Amniotic epithelial cell (primary cell): ENCODE results near the gene MT1X.
"Not testable (repeated sequence)": the region's sequence is repeated elsewhere in the genome, so short reads cannot be mapped to it uniquely, and the experiment has no call there.

Source experiments
- DNase-seq: peaks from one replicate; pipeline ENCODE4 v3.0.0-alpha.2; 2010; ENCODE audit warnings: low read depth

The MT1X gene

GRCh38 chr16:56710181-56710737 is 28.0 kb downstream of the MT1X start:
- no peak for DNase-seq

- peak; percentile 21 for DNase-seq
Observed at GRCh38 chr16:56711862-56712261, 29.6 kb downstream of the MT1X start.

DNA sequence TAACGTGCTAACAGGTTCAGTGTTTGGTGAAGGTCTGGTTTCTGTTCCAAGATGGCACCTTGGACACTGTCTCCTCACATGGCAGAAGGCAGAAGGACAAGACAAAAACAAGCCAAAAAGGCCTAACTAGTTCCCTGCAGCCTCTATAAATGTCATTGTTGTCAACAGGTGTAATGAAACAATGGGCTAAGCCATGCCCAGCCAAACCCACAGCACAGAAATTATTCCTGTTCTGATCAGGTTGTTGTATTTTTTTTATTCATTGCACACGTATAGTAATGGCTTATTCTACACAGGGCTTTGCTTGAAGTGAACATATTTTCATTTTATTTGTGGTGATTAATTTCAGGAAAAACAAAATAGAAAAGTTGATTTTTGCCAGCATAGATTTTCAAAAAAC is 31.5 kb downstream of the MT1X start:
- DNase-seq: no peak

DNA sequence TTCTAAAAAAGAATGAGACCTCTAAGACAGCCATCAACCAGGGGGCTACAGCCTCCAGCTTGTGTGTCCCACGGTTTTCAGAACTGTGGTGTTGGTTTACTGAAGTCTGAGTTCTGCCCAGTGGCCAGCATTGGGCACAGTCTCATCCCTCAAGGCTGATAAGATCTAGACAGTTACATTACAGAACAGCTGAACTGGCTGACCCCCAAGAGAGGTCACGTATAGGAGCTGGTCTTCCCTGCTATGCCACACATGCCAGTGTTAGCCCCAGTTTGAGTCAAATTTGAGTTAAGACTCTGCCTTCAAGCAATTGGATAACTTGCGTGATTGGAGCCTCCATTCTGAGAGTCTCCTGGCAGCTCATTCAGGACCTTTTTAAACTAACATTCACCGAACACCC is 32.9 kb downstream of the MT1X start:
- no peak for DNase-seq

- no peak for DNase-seq
Observed at GRCh38 chr16:56716761-56717160, 34.5 kb downstream of the MT1X start.

DNA sequence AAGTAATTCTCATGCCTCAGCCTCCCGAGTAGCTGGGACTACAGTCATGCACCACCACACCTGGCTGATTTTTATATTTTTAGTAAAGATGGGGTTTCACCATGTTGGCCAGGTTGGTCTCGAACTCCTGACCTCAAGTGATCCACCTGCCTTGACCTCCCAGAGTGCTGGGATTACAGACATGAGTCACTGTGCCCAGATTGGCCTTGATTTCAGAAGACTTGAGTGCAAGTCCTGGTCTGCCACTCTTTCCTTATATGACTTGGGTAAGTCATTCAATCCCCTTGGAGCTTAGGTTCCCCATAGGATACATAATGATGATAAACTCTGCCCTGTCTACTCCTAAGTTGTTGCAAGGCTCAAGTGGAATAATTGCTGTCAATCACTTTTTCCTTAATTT is 35.3 kb downstream of the MT1X start:
- not testable (repeated sequence) for DNase-seq

- DNase-seq: no peak
Observed at GRCh38 chr16:56722200-56722842, 40.1 kb downstream of the MT1X start.

DNA sequence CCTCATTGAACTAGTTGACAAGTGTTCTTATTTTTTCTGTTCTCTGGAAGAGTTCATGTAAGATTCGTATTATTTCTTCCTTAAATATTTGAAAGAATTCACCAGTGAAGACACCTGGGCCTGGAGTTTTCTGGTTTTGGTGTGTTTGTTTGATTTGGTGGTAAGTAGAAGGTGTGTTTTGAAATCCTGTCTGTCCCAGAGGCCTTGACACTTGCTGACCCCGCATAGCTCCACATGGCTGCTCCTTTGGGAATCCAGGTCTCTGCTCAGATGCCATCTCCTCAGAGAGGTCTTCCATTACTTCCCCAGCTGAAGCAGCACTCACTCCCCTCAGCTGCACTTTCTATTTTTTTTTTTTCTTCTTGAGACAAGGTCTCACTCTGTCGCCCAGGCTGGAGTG is 41.9 kb downstream of the MT1X start:
- no peak for DNase-seq

- no peak for DNase-seq
Observed at GRCh38 chr16:56726283-56726682, 44.0 kb downstream of the MT1X start.

GRCh38 chr16:56726926-56727325 is 44.7 kb downstream of the MT1X start:
- DNase-seq: no peak

DNA sequence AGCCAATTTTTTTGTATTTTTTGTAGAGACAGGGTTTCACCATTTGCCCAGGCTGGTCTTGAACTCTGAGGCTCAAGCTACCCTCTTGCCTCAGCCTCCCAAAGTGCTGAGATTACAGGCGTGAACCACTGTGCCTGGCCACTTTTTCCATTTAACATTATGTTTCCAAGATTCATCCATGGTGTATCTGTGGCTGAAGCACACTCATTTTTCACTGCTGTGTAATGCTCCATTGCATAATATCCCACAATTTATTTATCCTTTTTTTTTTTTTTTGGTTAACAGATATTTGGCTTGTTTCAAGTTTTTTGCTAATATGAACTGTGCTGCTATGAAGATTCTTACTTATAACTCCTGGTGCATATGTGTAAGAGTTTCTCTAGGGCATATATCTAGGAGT is 45.8 kb downstream of the MT1X start:
- no peak for DNase-seq

- peak; percentile 33 for DNase-seq
Observed at GRCh38 chr16:56728980-56729734, 46.9 kb downstream of the MT1X start.

DNA sequence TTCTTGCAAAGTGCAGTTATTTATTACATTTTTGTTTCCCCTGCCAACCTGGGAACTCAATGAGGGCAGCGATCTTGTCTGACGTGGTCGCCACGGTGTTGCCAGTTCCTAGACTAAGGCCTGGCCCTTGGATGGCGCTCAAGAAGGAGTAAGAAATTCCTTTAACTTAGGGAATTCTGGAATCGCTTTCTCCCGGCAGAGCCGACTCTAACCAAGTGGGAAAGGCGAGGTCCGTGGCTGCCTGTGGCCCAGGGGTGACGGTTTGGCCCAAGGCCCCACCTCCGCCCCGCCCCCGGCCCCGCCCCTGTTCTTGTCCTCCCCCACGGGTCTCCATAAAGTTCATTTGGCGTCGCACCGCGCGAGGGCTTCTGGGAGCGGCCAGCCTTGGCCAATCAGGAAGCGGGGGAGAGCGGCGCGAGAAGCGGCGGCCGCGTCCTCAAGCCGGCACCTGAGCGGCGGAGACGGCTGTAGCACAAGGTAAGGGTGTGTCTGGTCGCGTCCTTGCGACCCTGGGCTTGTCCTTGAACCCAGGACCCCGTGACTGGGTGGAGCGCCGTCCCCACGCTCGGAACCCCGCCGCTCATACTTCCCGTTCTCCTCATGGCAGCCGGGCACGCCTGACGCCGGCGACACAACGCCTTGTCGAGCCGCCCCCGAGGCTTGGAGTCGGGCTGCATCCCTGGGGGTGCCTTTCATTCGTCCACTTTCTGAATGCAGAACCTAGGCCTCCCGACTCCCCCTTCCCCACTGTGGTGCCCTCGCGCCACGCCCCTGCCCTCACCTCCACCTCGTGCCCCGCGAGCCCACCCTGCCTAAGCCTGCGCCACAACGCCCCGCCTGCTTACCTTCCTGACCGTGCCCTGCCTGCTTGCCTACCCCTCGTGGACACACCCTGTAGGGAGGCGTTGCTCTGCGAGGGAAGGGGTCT is 47.7 kb downstream of the MT1X start, which contains the start of gene NUP93:
Gene NUP93, plus strand, starts transcription at position 395 of the 928 bp plus-strand sequence. CDS start 18,119 bp downstream, outside the sequence.
- peak; percentile 88 for DNase-seq

DNA sequence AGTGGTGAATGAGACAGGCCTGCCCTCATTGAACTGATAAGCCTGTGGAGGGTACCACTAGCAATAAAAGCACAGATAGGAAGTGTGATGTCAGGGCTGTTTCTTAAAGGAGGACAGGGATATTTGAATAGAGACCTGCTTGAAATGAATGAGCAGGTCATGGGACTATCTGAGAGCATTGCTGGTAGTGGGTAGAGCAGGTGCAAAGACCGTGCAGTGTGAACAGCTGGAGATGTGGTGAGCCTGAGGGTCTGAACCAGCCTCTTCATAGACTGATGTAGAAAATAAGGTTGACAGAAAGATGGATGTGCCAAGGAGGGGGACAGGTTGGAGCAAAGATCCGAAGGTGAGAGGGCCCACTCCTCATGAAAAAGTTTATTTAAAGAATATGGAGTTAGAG is 50.1 kb downstream of the MT1X start:
- no peak for DNase-seq

DNA sequence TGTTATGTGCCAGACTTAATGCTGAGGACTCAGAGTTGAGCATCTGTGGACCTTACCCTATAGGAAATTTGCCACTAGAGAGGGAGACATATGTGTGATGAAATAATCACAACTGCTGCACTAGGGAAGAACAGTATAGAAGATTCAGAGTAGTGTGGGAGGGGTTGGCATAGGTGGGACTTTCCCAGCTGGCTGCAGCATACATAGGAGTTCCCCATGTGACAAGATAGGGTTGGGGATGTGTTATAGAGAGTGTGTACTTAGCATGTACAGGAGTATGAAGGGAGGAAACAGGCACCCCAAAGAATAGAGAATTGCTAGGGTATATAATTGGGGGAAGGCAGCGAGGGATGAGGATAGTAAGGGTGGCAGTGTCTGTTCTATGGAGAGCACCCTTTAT is 50.6 kb downstream of the MT1X start:
- DNase-seq: no peak
